Mesenchymal stem cell (in vitro differentiated cells and primary cell): ENCODE data around the gene IRF4.

Experiments used
- DNase-seq: peaks from one replicate; pipeline ENCODE4 v3.0.0-alpha.2; 2013
- H2AFZ ChIP-seq: one replicate; pipeline ENCODE4 v1.6.1; 2013; ENCODE audit warnings: low read depth, mild to moderate bottlenecking, control low read depth, inconsistent platforms, low read length, moderate library complexity
- H2AK5ac ChIP-seq: 2 replicates; pipeline ENCODE4 v1.6.1; 2013; ENCODE audit warnings: low read length, moderate library complexity, mild to moderate bottlenecking, inconsistent platforms; ENCODE audit not compliant: severe bottlenecking
- H2BK120ac ChIP-seq: one replicate; pipeline ENCODE4 v1.6.1; 2013; ENCODE audit warnings: low read depth, mild to moderate bottlenecking, inconsistent platforms, low read length, moderate library complexity
- H2BK12ac ChIP-seq, 2 experiments: one replicate each; pipeline ENCODE4 v1.6.1; 2013; ENCODE audit warnings: inconsistent platforms in 2 of 2, low read length in 2 of 2, mild to moderate bottlenecking in 2 of 2, moderate library complexity in 2 of 2, control low read depth in 1 of 2
- H2BK15ac ChIP-seq: one replicate; pipeline ENCODE4 v1.6.1; 2013; ENCODE audit warnings: mild to moderate bottlenecking, low read depth, inconsistent platforms; ENCODE audit not compliant: poor library complexity, severe bottlenecking
- H2BK5ac ChIP-seq: 2 replicates; pipeline ENCODE4 v1.6.1; 2013; ENCODE audit warnings: low read depth, mild to moderate bottlenecking, low read length, control low read depth, inconsistent platforms; ENCODE audit not compliant: poor library complexity, severe bottlenecking
- H3K14ac ChIP-seq, 2 experiments: one replicate each; pipeline ENCODE4 v1.6.1; 2013; ENCODE audit warnings: inconsistent platforms in 2 of 2, low read length in 2 of 2, control low read depth in 1 of 2, mild to moderate bottlenecking in 1 of 2, moderate library complexity in 1 of 2
- H3K18ac ChIP-seq, 2 experiments: one replicate each; pipeline ENCODE4 v1.6.1; 2013; ENCODE audit warnings: inconsistent platforms in 2 of 2, low read length in 2 of 2, control low read depth in 1 of 2, low read depth in 1 of 2, mild to moderate bottlenecking in 1 of 2
- H3K23ac ChIP-seq, 2 experiments: one replicate each; pipeline ENCODE4 v1.6.1; 2013; ENCODE audit warnings: inconsistent platforms in 2 of 2, low read length in 2 of 2, mild to moderate bottlenecking in 2 of 2, moderate library complexity in 2 of 2, control low read depth in 1 of 2
- H3K27ac ChIP-seq: 2 replicates; pipeline ENCODE4 v1.5.1; 2013; ENCODE audit warnings: mild to moderate bottlenecking, moderate library complexity, low read length, control low read depth, inconsistent platforms; ENCODE audit not compliant: poor library complexity, severe bottlenecking
- H3K27me3 ChIP-seq, 2 experiments: 2 replicates each; pipeline versions ENCODE4 v1.6.1 to v1.7.0; 2013; ENCODE audit warnings: low read length in 2 of 2, mild to moderate bottlenecking in 2 of 2, moderate library complexity in 2 of 2, control low read depth in 1 of 2, inconsistent platforms in 1 of 2; ENCODE audit not compliant: control insufficient read depth in 1 of 2, insufficient read depth in 1 of 2
- H3K36me3 ChIP-seq, 2 experiments: 2 replicates each; pipeline versions ENCODE4 v1.6.1 to v1.7.0; 2013; ENCODE audit warnings: low read length in 2 of 2, control low read depth in 1 of 2, inconsistent platforms in 1 of 2, low read depth in 1 of 2, mild to moderate bottlenecking in 1 of 2; ENCODE audit not compliant: insufficient read depth in 2 of 2, control insufficient read depth in 1 of 2
- H3K4ac ChIP-seq, 2 experiments: one replicate each; pipeline ENCODE4 v1.6.1; 2013; ENCODE audit warnings: inconsistent platforms in 2 of 2, low read length in 2 of 2, mild to moderate bottlenecking in 2 of 2, moderate library complexity in 2 of 2, control low read depth in 1 of 2, low read depth in 1 of 2
- H3K4me1 ChIP-seq: 2 replicates; pipeline ENCODE4 v1.6.1; 2013; ENCODE audit warnings: low read depth, low read length, control low read depth; ENCODE audit not compliant: control insufficient read depth, insufficient read depth
- H3K4me2 ChIP-seq: 2 replicates; pipeline ENCODE4 v1.6.1; 2013; ENCODE audit warnings: low read length, mild to moderate bottlenecking, inconsistent platforms; ENCODE audit not compliant: poor library complexity, severe bottlenecking
- H3K4me3 ChIP-seq, 2 experiments: 2 replicates each; pipeline versions ENCODE4 v1.5.1 to v1.7.0; 2013; ENCODE audit warnings: low read length in 2 of 2, mild to moderate bottlenecking in 2 of 2, control low read depth in 1 of 2, low read depth in 1 of 2; ENCODE audit not compliant: insufficient read depth in 1 of 2
- H3K79me1 ChIP-seq: replicated peaks from 2 replicates; pipeline ENCODE4 v1.6.1; 2013; ENCODE audit warnings: mild to moderate bottlenecking, control low read depth, low read length, inconsistent platforms; ENCODE audit not compliant: poor library complexity, severe bottlenecking
- H3K9ac ChIP-seq: 2 replicates; pipeline ENCODE4 v1.7.0; 2013; ENCODE audit warnings: mild to moderate bottlenecking, low read length, moderate library complexity
- H3K9me3 ChIP-seq: 2 replicates; pipeline ENCODE4 v1.7.0; 2013; ENCODE audit warnings: mild to moderate bottlenecking, low read length; ENCODE audit not compliant: control insufficient read depth
- H4K8ac ChIP-seq: one replicate; pipeline ENCODE4 v1.6.1; 2013; ENCODE audit warnings: inconsistent platforms, mild to moderate bottlenecking, low read length, moderate library complexity
- H4K91ac ChIP-seq: one replicate; pipeline ENCODE4 v1.6.1; 2013; ENCODE audit warnings: mild to moderate bottlenecking, low read length, inconsistent platforms
- WGBS: methylation state at CpG from one replicate; pipeline ENCODE4 v1.1.7; 2013; ENCODE audit warnings: mixed read lengths; 5-methylcytosine and 5-hydroxymethylcytosine counted together

Gene IRF4

DNA sequence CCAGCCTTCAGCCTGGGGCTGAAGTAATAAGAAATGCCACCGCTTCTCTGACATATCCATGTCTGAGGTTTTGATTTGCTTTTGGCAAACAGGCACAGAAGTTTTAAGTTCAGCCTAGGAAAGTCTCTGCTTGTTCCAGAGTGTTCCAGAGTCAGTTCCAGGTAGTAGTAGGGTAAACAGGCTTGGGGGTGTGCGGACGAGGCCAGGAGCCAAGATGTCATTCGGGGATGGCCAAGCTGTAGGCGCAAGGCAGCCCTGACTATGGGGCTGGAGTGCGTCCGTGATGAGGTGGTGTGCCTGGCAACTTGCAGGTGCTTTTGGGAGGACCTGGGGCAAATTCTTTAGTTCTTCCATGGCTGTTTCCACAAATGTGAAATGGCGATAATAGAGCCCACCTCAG is 60.3 kb downstream of the IRF4 start:
- H2AK5ac ChIP-seq, result no peak overlapping the region
- no peaks in the 10 kb centered on the region for H3K79me1 ChIP-seq
- H3K36me3 ChIP-seq, result no peaks in the 10 kb centered on the region
- DNase-seq, result no peak
- H2BK15ac ChIP-seq, result no peak overlapping the region
- H3K4ac ChIP-seq, result no peak overlapping the region
- no peak overlapping the region for H4K91ac ChIP-seq
- no peak overlapping the region for H3K14ac ChIP-seq
- H4K8ac ChIP-seq, result no peak overlapping the region
- no peak overlapping the region for H2BK120ac ChIP-seq
- H2BK12ac ChIP-seq, result no peak overlapping the region
- H2BK5ac ChIP-seq, result no peak overlapping the region
- no peak overlapping the region for H3K9ac ChIP-seq
- no peak overlapping the region for H3K18ac ChIP-seq
- H3K4me1 ChIP-seq, result peaks cover 6% of the 10 kb centered on the region
- H3K4me2 ChIP-seq, result no peak overlapping the region
- H3K27me3 ChIP-seq, result peaks cover 6% of the 10 kb centered on the region in 2 experiments
- WGBS, result 85% methylated on average over 7 of the region's 8 CpGs
- H3K23ac ChIP-seq, result no peak overlapping the region
- no peaks in the 10 kb centered on the region for H3K9me3 ChIP-seq
- no peak overlapping the region for H2AFZ ChIP-seq
- H3K4me3 ChIP-seq, result no peak overlapping the region
- no peak overlapping the region for H3K27ac ChIP-seq

- H3K4me1 ChIP-seq, result peaks cover 2% of the 10 kb centered on the region
- no peak overlapping the region for H3K18ac ChIP-seq
- no peak overlapping the region for H3K14ac ChIP-seq
- H4K8ac ChIP-seq, result no peak overlapping the region
- H3K23ac ChIP-seq, result no peak overlapping the region
- H2BK5ac ChIP-seq, result no peak overlapping the region
- peak overlapping the region in 1 of 2 experiments; percentile 80 for H3K4me3 ChIP-seq
- no peak overlapping the region for H2BK15ac ChIP-seq
- no peaks in the 10 kb centered on the region for H3K79me1 ChIP-seq
- H3K36me3 ChIP-seq, result no peaks in the 10 kb centered on the region
- no peak overlapping the region for H2BK120ac ChIP-seq
- no peak overlapping the region for H2AK5ac ChIP-seq
- H3K4me2 ChIP-seq, result no peak overlapping the region
- peak overlapping the region; percentile 79 for H3K9ac ChIP-seq
- H4K91ac ChIP-seq, result no peak overlapping the region
- DNase-seq, result no peak
- no peak overlapping the region for H2AFZ ChIP-seq
- no peak overlapping the region for H3K27ac ChIP-seq
- H2BK12ac ChIP-seq, result no peak overlapping the region
- peaks cover 1 to 6% of the 10 kb centered on the region in 2 experiments for H3K27me3 ChIP-seq
- H3K9me3 ChIP-seq, result no peaks in the 10 kb centered on the region
- WGBS, result 83% methylated on average over 9 of the region's 9 CpGs
- H3K4ac ChIP-seq, result no peak overlapping the region
These were observed 60.9 kb downstream of the IRF4 start for GRCh38 chr6:452301-453067.

DNA sequence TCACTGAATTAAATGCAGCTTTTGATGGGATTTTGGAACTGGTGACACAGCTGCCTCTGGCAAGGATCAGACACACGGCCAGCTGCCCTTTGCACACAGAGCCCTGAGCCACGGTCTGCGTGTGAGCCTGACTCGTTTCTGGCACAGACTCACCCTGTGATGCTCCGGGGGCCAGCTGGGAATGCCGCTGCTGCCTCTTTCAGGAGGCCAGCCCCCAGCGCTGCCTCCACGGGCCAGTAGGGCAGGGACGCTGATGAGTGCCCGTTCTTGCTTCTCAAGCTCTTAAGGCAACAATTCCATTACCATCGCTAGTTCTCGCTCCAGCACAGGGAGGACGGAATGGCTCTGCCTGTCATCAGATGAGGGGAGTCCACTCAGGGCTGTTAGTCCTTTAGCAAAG is 61.6 kb downstream of the IRF4 start:
- WGBS, result 87% methylated on average over 13 of the region's 13 CpGs
- H3K27ac ChIP-seq, result no peak overlapping the region
- peak overlapping the region; percentile 79 for H3K9ac ChIP-seq

GRCh38 chr6:454148-454991 is 62.8 kb downstream of the IRF4 start:
- Histone ChIP-seq H3K18ac (no peak overlapping the region), H3K23ac (no peak overlapping the region), H3K4me1 (peaks cover 2% of the 10 kb centered on the region), H4K91ac (no peak overlapping the region), H2BK5ac (no peak overlapping the region), H3K4me2 (no peak overlapping the region), H3K79me1 (no peaks in the 10 kb centered on the region), H2BK120ac (no peak overlapping the region), H3K27ac (no peak overlapping the region), H3K4ac (no peak overlapping the region), H2AFZ (no peak overlapping the region), H3K4me3 (peak overlapping the region in 1 of 2 experiments; percentile 80), H3K9me3 (no peaks in the 10 kb centered on the region), H4K8ac (no peak overlapping the region), H3K14ac (no peak overlapping the region), H3K9ac (peak overlapping the region; percentile 79), H2BK12ac (no peak overlapping the region), H3K36me3 (no peaks in the 10 kb centered on the region), H2AK5ac (no peak overlapping the region), H2BK15ac (no peak overlapping the region), H3K27me3 (peaks cover 0 to 6% of the 10 kb centered on the region in 2 experiments)
- no peak for DNase-seq
- WGBS, result 96% methylated on average over 1 of the region's 5 CpGs

More for the DNA sequence above, 61.6 kb downstream of the IRF4 start:
- Histone ChIP-seq H3K4me1 (peaks cover 2% of the 10 kb centered on the region), H2BK15ac (no peak overlapping the region), H3K18ac (no peak overlapping the region), H2AK5ac (no peak overlapping the region), H3K79me1 (no peaks in the 10 kb centered on the region), H2AFZ (no peak overlapping the region), H3K4me3 (peak overlapping the region in 1 of 2 experiments; percentile 80), H3K23ac (no peak overlapping the region), H3K27me3 (peaks cover 0 to 6% of the 10 kb centered on the region in 2 experiments), H4K91ac (no peak overlapping the region), H4K8ac (no peak overlapping the region), H3K9me3 (no peaks in the 10 kb centered on the region), H2BK12ac (no peak overlapping the region), H3K4me2 (no peak overlapping the region), H3K4ac (no peak overlapping the region), H2BK5ac (no peak overlapping the region), H3K14ac (no peak overlapping the region), H3K36me3 (no peaks in the 10 kb centered on the region), H2BK120ac (no peak overlapping the region)
- DNase-seq, result no peak
